GM12875 (cell line): ENCODE measurements around the gene TBC1D16.

Experiments
- H3K4me3 ChIP-seq: one replicate; pipeline ENCODE4 v1.5.1; 2011; ENCODE audit warnings: low read depth, low read length, control low read depth
- TF ChIP-seq, protein P1 (sequence below): IDR thresholded peaks from 2 replicates; pipeline ENCODE4 v1.5.1; 2011; ENCODE audit warnings: low read depth, mild to moderate bottlenecking, control low read depth, inconsistent platforms, low read length, moderate library complexity, borderline replicate concordance; ENCODE audit not compliant: insufficient read depth

TBC1D16 gene

DNA sequence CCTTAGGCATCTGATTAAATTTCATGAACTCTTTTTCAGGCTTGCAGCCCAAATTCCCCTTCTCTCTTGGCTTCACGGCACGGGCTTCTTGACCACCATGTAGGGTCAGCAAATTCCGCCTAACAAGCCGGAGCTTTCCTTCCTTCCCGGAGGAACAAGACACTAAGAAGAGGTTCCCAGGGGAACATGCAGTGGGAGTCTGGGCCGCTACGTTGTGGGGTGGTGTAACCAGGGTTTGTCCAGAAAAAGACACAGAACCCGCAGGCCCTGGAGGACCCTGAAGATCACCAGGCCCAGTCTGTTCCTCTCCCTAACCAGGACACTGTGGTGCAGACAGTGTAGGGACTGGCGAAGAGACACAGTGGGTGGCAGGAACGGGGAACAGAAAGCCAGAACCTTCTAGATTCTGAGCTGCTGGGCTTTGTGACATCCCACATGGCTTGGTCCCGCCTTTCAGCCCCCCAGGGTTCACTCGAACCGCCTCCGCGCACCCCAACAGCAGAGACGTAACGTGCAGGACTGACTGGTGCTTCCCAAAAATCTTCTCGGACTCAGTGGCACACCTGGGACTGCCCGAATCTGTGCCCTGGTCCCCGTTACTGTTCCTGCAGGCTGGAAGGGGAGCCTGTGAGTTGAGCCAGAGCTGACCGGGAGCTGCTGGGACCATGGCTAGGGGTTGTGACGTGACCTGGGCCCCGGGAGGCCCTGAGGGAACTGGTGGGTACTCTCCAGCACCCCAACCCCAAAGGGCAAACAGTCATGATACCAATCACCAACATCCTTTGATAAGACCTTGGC, 55.2 kb downstream of the TBC1D16 start:
- H3K4me3 ChIP-seq: no peak overlapping the region

DNA sequence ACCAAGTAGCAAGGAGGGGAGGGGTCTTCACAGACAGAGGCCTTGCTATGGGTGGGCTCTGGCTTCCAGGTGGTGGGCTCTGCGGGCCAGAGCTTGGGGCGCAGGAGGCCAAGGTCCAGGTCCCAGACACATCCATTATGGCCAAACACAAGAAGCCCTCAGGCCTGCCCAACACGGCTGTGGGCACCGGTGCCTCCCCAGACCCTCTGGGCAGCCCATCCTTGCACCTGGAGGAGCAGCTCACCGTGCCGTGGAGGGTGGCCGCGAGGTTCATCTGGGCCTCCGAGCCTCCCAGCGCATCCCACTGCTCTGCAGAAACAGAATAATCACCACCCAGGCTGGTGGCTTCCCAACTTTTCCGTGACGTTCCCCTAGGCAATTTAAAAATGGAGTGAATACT, 55.9 kb downstream of the TBC1D16 start:
- TF ChIP-seq, protein P1, sequence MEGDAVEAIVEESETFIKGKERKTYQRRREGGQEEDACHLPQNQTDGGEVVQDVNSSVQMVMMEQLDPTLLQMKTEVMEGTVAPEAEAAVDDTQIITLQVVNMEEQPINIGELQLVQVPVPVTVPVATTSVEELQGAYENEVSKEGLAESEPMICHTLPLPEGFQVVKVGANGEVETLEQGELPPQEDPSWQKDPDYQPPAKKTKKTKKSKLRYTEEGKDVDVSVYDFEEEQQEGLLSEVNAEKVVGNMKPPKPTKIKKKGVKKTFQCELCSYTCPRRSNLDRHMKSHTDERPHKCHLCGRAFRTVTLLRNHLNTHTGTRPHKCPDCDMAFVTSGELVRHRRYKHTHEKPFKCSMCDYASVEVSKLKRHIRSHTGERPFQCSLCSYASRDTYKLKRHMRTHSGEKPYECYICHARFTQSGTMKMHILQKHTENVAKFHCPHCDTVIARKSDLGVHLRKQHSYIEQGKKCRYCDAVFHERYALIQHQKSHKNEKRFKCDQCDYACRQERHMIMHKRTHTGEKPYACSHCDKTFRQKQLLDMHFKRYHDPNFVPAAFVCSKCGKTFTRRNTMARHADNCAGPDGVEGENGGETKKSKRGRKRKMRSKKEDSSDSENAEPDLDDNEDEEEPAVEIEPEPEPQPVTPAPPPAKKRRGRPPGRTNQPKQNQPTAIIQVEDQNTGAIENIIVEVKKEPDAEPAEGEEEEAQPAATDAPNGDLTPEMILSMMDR: no peak
- no peak overlapping the region for H3K4me3 ChIP-seq

More for the DNA sequence above, 55.2 kb downstream of the TBC1D16 start:
- TF ChIP-seq, protein P1: no peak

DNA sequence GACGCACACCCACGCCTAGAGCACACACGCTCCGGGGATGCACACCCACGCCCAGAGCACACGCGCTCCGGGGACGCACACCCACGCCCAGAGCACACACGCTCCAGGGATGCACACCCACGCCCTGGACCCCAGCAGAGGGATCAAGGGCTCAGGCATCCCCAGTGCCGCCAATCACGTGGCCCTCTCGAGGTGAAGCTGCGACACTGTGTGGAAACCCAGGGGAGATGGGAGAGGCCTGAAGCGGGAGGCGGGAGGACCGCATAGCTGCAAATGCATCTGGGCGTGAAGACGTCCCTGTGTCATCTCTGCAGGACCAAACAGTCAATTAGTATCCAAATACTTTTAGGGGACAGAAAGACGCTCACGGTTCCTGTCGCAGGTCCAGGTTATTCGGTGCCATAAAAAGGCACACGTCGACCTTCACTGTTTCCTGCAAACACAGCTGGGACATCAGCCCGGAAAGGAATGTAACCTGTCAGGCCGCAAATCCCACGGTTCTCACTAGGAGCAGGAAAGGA, 56.4 kb downstream of the TBC1D16 start:
- TF ChIP-seq, protein P1: no peak
- H3K4me3 ChIP-seq: no peak overlapping the region

DNA sequence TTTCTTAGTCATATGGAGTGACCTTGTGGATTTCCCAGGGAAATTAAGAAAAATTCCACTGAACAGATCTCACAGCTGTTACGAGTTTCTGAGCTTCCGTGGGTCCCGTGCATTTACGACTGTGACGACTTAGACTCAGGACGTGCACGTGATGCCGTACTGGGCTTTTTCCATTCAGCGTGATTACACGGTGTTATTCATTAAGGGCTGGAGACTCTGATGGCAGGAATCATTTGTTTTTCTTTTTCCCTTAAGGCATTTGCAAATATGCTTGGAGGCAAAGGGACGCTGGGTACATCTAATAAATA, 57.2 kb downstream of the TBC1D16 start:
- H3K4me3 ChIP-seq: no peak overlapping the region
- TF ChIP-seq, protein P1: no peak

DNA sequence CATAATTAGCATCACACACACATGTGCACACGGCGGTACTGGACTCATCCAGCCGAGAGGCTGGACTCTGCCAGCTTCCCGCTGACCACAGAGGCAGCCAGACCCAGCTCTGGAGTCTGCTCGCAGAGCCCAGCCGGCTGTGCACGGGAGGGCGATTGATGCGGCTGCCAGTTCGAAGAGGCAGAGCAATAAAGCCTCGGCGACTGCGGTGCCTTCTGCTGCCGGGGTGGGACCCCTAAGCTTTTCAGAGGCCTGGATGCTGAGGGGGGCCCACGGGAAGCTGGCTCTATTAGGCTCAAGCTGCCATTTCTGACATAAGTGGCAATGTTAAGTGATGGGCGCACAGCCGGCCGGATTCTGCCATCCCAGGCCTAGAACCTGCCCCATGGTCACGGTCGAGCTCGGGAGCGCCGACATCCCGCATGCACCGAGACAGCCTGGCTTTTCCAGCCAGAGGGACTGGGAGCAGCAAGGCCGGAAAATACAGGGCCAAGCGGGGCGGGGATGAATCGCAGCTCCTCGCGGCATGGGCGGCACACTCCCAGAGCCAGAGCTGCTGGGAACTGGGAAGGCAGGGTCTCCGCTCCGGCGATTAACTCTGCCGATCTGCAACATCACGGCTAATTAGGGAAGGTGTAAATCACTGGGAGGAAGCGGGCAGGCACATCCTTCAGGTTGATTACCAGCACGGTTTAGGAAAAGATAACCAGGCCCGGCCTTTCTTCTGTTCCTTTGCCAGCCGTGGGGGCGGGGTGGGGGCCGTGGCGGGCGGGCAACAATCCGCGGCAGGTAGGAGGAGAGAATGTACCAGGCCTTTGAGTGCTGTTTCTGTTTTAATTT, 57.7 kb downstream of the TBC1D16 start:
- no peak overlapping the region for H3K4me3 ChIP-seq

DNA sequence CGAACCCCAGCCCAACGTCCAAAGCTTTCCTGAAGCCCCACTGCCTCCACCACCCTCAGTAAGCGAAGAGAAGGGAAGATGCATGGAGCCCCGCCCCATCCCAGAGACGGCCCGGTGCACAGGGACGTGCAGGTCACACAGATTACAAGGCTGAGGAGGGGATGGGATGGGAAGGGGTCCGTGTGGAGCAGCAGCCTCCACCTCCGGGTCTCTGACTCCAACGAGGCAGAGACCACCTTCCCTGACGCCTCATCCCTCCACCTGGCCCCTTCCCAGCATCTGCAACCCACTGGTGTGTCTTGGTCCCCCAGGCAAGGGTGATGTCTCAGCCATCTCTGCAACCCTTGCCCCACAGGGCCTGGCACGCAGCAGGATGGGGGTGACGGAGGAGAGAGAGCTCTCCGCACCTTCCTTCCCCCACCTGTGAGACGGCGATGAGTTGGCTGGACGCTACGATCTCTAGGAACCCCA, 58.5 kb downstream of the TBC1D16 start:
- TF ChIP-seq, protein P1: no peak
- H3K4me3 ChIP-seq: no peak overlapping the region

More for the DNA sequence above, 57.7 kb downstream of the TBC1D16 start:
- TF ChIP-seq, protein P1: no peak
